Measurements from ENCODE around the gene OVAAL. TPM values are rescaled to one million over a fixed set of nuclear protein-coding genes. Genes with fewer than 3 reads are reported as not detected.

Gene OVAAL
- total and polyA plus RNA-seq, 10 of the 15 experiments (the other 5 are each of a cell fraction or from before 2014, with no cell fraction given) = 0.04 to 0.33 (median 0.06) TPM; not detected in 7

DNA sequence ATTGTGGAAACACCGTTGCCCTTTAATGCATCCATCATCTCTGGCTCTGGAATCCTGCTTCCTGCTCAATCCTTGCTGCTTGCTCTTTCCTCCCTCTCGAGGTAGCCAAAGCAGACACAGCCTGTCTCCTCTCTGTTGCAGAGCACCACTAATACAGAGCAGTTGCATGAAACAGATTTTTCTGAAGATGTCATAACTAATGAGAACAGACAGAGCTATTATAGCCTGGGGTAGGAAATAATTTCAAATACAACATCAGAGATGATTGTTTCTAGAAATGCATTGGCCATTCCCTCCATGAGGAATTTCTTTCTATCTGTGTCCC is 33.1 kb upstream of the OVAAL start (continued):
- TF ChIP-seq SMC3 (IDR thresholded peaks at IDR 0.05; ENCODE audit: borderline replicate concordance, low read length) (no peak), WRNIP1 (IDR thresholded peaks at IDR 0.05; ENCODE audit: borderline replicate concordance, low read depth, low read length) (no peak), SREBF2 (IDR thresholded peaks at IDR 0.05; ENCODE audit: low read length) (no peak), IKZF1 (conservative IDR thresholded peaks at IDR 0.05) (no peak), NFXL1 (IDR thresholded peaks at IDR 0.05; ENCODE audit: borderline replicate concordance) (no peak), SUPT20H (IDR thresholded peaks at IDR 0.05; ENCODE audit: borderline replicate concordance, control insufficient read depth, low read depth, low read length) (no peak), RB1 (IDR thresholded peaks at IDR 0.05; ENCODE audit: borderline replicate concordance) (no peak), BACH1 (IDR thresholded peaks at IDR 0.05; ENCODE audit: borderline replicate concordance) (no peak)
- TF ChIP-seq, protein P1, sequence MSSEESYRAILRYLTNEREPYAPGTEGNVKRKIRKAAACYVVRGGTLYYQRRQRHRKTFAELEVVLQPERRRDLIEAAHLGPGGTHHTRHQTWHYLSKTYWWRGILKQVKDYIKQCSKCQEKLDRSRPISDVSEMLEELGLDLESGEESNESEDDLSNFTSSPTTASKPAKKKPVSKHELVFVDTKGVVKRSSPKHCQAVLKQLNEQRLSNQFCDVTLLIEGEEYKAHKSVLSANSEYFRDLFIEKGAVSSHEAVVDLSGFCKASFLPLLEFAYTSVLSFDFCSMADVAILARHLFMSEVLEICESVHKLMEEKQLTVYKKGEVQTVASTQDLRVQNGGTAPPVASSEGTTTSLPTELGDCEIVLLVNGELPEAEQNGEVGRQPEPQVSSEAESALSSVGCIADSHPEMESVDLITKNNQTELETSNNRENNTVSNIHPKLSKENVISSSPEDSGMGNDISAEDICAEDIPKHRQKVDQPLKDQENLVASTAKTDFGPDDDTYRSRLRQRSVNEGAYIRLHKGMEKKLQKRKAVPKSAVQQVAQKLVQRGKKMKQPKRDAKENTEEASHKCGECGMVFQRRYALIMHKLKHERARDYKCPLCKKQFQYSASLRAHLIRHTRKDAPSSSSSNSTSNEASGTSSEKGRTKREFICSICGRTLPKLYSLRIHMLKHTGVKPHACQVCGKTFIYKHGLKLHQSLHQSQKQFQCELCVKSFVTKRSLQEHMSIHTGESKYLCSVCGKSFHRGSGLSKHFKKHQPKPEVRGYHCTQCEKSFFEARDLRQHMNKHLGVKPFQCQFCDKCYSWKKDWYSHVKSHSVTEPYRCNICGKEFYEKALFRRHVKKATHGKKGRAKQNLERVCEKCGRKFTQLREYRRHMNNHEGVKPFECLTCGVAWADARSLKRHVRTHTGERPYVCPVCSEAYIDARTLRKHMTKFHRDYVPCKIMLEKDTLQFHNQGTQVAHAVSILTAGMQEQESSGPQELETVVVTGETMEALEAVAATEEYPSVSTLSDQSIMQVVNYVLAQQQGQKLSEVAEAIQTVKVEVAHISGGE (CRISPR knock-in tag; IDR thresholded peaks at IDR 0.05) = no peak
- TF ChIP-seq, protein P2, sequence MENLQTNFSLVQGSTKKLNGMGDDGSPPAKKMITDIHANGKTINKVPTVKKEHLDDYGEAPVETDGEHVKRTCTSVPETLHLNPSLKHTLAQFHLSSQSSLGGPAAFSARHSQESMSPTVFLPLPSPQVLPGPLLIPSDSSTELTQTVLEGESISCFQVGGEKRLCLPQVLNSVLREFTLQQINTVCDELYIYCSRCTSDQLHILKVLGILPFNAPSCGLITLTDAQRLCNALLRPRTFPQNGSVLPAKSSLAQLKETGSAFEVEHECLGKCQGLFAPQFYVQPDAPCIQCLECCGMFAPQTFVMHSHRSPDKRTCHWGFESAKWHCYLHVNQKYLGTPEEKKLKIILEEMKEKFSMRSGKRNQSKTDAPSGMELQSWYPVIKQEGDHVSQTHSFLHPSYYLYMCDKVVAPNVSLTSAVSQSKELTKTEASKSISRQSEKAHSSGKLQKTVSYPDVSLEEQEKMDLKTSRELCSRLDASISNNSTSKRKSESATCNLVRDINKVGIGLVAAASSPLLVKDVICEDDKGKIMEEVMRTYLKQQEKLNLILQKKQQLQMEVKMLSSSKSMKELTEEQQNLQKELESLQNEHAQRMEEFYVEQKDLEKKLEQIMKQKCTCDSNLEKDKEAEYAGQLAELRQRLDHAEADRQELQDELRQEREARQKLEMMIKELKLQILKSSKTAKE (IDR thresholded peaks at IDR 0.05; ENCODE audit: low read depth, poor library complexity, severe bottlenecking) = no peak
- TF ChIP-seq, protein P3, sequence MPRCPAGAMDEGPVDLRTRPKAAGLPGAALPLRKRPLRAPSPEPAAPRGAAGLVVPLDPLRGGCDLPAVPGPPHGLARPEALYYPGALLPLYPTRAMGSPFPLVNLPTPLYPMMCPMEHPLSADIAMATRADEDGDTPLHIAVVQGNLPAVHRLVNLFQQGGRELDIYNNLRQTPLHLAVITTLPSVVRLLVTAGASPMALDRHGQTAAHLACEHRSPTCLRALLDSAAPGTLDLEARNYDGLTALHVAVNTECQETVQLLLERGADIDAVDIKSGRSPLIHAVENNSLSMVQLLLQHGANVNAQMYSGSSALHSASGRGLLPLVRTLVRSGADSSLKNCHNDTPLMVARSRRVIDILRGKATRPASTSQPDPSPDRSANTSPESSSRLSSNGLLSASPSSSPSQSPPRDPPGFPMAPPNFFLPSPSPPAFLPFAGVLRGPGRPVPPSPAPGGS (IDR thresholded peaks at IDR 0.05; ENCODE audit: borderline replicate concordance, insufficient read depth, low read depth, low read length, poor library complexity, severe bottlenecking) = no peak
